Subcutaneous abdominal adipose tissue (tissue), 5 donors: Measurements from ENCODE around the gene RNU6-8.

Source experiments
- H3K27ac ChIP-seq: one replicate; pipeline ENCODE4 v1.7.0; 2013; ENCODE audit warnings: low read depth, mild to moderate bottlenecking, inconsistent platforms, low read length, moderate library complexity
- H3K27me3 ChIP-seq, 5 donors: one replicate each; pipeline ENCODE4 v1.7.0; 2013; ENCODE audit warnings: low read length in 5 of 5, inconsistent platforms in 1 of 5; ENCODE audit not compliant: control insufficient read depth in 5 of 5, insufficient read depth in 4 of 5
- H3K36me3 ChIP-seq, 5 donors: one replicate each; pipeline ENCODE4 v1.7.0; 2013; ENCODE audit warnings: low read length in 5 of 5; ENCODE audit not compliant: control insufficient read depth in 5 of 5, insufficient read depth in 5 of 5
- H3K4me1 ChIP-seq, 5 donors: one replicate each; pipeline ENCODE4 v1.7.0; 2013; ENCODE audit warnings: low read length in 5 of 5, mild to moderate bottlenecking in 3 of 5, moderate library complexity in 1 of 5; ENCODE audit not compliant: control insufficient read depth in 5 of 5, insufficient read depth in 5 of 5
- H3K4me3 ChIP-seq, 5 donors: one replicate each; pipeline ENCODE4 v1.7.0; 2013; ENCODE audit warnings: low read length in 5 of 5, low read depth in 1 of 5
- H3K9ac ChIP-seq, 5 donors: one replicate each; pipeline ENCODE4 v1.7.0; 2013; ENCODE audit warnings: low read length in 5 of 5, mild to moderate bottlenecking in 4 of 5, moderate library complexity in 3 of 5
- H3K9me3 ChIP-seq, 5 donors: one replicate each; pipeline ENCODE4 v1.7.0; 2013; ENCODE audit warnings: low read length in 5 of 5; ENCODE audit not compliant: control insufficient read depth in 5 of 5
- donor health status: healthy.
- donor health status: healthy.
- donor health status: healthy.
- donor health status: healthy.
- donor health status: healthy.

The RNU6-8 gene

DNA sequence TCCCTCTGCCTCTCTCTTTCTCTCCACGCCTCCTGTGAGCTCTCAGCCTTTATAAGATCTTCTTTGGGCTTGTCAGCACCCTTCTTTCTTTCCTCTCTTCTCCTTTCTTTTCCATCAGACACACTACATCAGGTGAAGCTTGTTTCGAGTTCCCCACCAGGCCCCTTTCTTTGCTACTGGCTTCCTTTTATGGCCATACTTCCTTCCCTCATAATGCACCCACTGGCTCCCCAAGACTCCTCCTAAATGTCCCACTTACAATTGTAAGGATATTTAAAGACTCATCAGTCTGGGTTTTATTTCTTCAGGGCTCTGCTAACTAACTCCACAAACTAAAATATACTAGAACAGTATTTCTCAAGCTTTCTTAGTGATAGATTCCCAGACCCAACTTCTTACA lies 3.5 kb upstream of the RNU6-8 start:
- no peaks in the 10 kb centered on the region for H3K36me3 ChIP-seq
- peaks cover 3 to 28% (median 25%) of the 10 kb centered on the region in 5 donors for H3K4me1 ChIP-seq
- no peaks in the 10 kb centered on the region for H3K27me3 ChIP-seq
- H3K9me3 ChIP-seq = no peaks in the 10 kb centered on the region
- no peak overlapping the region for H3K9ac ChIP-seq
- no peak overlapping the region for H3K27ac ChIP-seq
- H3K4me3 ChIP-seq = no peak overlapping the region

DNA sequence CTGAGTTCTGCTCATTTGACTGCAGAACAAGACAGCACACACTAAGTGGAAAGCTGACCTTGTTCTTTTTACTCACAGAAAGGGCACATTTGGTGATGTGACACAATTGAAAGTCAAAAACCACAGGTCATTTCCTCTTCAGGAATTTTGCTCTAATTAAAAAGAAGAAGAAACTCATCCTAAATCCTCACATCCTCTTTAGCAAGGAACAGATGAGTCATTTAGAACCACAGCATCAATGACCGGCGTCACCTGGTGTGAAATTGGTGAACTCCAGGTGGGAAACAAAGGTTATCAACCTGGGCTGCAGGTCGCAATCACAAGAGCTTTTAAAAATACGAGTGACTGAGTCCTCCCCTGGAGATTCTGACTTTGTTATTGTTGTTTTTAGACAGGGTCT lies 2.9 kb upstream of the RNU6-8 start:
- H3K4me1 ChIP-seq = peaks cover 3 to 33% (median 30%) of the 10 kb centered on the region in 5 donors
- no peaks in the 10 kb centered on the region for H3K27me3 ChIP-seq
- no peak overlapping the region for H3K4me3 ChIP-seq
- no peak overlapping the region for H3K9ac ChIP-seq
- no peaks in the 10 kb centered on the region for H3K36me3 ChIP-seq
- no peaks in the 10 kb centered on the region for H3K9me3 ChIP-seq
- H3K27ac ChIP-seq = no peak overlapping the region

DNA sequence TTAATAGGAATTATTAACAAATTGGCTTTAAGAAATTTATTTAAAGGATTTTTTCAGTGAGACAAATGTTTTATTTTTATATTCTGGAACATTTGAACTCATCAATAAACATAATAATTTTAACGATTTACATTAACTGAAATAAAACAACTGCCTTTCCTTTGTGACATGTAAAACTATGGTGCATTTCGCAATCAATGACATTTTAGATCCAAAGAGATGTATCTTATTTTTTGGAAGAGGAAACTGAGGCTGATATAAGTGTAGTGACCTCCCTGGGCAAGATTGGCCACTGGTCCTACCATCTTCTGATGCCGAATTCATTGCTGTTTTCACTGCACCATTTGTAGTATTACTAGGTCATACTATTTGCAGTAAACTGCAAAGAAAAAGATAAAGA lies 2.5 kb upstream of the RNU6-8 start:
- Histone ChIP-seq H3K27ac (no peak overlapping the region), H3K9me3 (no peaks in the 10 kb centered on the region), H3K36me3 (no peaks in the 10 kb centered on the region), H3K4me1 (peaks cover 3 to 38% (median 33%) of the 10 kb centered on the region in 5 donors), H3K4me3 (no peak overlapping the region), H3K9ac (no peak overlapping the region), H3K27me3 (no peaks in the 10 kb centered on the region)

DNA sequence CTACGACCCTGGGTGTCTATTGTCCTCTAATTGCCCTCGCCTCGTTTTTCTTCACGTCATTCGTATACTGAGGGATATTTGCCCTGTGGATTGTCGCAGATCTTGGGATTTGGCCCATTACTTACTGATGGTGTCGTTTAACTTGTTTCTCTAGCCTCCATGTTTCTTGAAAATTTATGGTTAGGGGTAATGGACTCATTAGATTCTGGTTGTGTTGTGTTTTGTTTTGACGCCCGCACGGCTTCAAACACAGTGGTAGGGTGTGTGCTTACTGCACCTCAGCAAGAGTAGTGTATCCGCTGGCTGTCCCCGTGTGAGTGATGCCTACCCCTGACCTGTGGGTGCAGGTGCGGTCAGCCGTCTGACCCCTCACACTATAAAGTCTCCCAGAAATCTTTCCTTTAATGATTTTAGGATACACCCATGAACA lies 874 bp upstream of the RNU6-8 start:
- peaks cover 3 to 38% (median 33%) of the 10 kb centered on the region in 5 donors for H3K4me1 ChIP-seq
- no peaks in the 10 kb centered on the region for H3K9me3 ChIP-seq
- peak overlapping the region; percentile 11 to 90 (median 84) for H3K9ac ChIP-seq
- no peaks in the 10 kb centered on the region for H3K36me3 ChIP-seq
- no peak overlapping the region for H3K27ac ChIP-seq
- peak overlapping the region; percentile 77 to 98 (median 96) for H3K4me3 ChIP-seq
- H3K27me3 ChIP-seq = no peaks in the 10 kb centered on the region

DNA sequence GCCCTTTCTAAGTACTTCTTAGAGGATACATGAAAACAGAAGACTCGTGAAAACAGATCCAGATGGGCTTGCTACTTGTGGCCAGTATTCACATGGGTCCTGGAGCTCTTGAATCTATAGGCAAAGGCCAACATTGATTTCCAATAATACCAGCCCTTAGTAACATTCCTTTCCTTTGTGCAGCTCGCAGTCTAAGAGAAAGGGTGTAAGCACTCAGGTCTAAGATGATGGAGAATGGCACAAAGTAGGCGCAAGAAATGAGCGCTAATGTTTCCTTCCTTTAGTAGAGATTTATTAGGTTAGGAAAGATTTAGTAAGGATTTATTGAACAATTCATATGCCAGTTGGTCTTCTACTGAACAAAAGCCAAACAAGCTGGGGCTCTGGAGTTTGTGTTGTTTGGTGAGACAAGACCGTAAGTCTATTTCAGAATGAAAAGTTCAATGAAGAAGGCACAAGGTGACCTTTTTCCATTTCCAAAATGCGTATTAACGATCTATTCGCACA lies 525 bp downstream of the RNU6-8 start:
- H3K36me3 ChIP-seq = no peaks in the 10 kb centered on the region
- H3K9me3 ChIP-seq = no peaks in the 10 kb centered on the region
- no peaks in the 10 kb centered on the region for H3K27me3 ChIP-seq
- H3K4me3 ChIP-seq = peak overlapping the region; percentile 87 to 98 (median 96)
- H3K9ac ChIP-seq = peak overlapping the region; percentile 12 to 90 (median 84)
- peak overlapping the region; percentile 79 for H3K27ac ChIP-seq
- H3K4me1 ChIP-seq = peaks cover 3 to 38% (median 33%) of the 10 kb centered on the region in 5 donors

DNA sequence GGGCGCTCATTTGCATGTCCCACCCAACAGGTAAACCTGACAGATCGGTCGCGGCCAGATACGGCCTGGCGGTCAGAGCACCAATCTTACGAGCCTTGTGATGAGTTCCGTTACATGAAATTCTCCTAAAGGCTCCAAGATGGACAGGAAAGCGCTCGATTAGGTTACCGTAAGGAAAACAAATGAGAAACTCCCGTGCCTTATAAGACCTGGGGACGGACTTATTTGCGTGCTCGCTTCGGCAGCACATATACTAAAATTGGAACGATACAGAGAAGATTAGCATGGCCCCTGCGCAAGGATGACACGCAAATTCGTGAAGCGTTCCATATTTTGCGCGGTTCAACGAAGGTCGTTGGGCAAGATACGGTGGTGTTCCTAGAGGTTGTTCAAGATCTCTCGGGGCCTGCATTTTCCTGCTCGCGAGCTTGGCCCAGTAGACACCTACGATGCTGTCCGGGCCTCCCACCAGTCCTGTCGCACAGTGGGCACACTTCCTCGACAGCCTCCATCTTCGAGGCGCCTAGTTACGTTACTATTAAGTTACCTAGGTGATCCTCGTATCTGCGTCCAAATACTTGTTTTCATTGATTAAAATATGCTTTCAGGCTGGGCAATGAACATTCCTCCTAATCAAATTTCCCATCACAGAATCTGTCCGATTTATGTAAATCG lies 1.1 kb downstream of the RNU6-8 start, which contains the start of gene RNU6-7:
Gene RNU6-7, plus strand, starts transcription at position 230 of the 675 bp plus-strand sequence.
- H3K9ac ChIP-seq = peak within 1 kb of the TSS; percentile 12 to 90 (median 84)
- no peaks in the 10 kb centered on the region for H3K9me3 ChIP-seq
- no peaks in the 10 kb centered on the region for H3K27me3 ChIP-seq
- peak within 1 kb of the TSS; percentile 79 for H3K27ac ChIP-seq
- no peaks in the 10 kb centered on the region for H3K36me3 ChIP-seq
- H3K4me3 ChIP-seq = peak within 1 kb of the TSS; percentile 92 to 98 (median 96)
- H3K4me1 ChIP-seq = peaks cover 3 to 38% (median 33%) of the 10 kb centered on the region in 5 donors

DNA sequence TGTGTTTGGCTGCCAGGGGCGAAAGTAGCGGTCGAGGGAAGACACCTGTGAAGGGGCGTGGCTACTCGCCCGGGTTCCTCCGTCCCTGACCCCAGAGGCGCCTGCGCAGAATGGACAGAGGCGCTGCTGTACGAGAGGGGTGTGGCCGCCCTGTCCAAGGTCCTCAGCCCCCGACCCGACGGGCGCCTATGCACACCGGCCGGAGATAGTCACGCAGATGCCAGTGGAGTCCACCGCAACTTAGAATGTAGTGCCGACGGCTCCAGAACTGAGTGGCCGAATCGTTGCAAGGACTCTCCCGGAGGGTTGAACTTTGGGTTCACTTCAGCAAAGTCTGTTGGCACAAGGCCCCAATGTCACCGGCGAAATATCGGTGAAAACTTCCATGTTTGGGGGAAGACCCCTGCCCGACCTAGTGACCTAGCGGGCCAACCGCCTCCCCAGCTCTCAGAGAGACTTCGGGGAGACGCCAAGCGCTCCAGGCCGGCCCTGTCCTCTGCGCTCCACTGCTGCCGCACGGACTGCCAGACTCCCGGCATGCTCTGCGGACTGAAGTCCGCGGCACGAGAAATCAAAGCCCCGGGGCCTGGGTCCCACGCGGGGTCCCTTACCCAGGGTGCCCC lies 1.8 kb downstream of the RNU6-8 start:
- Histone ChIP-seq H3K9me3 (no peaks in the 10 kb centered on the region), H3K9ac (peak overlapping the region in 4 of 5 donors; percentile 64 to 90 (median 81)), H3K27ac (peak overlapping the region; percentile 79), H3K36me3 (no peaks in the 10 kb centered on the region), H3K27me3 (no peaks in the 10 kb centered on the region), H3K4me3 (peak overlapping the region; percentile 92 to 98 (median 96)), H3K4me1 (peaks cover 3 to 38% (median 33%) of the 10 kb centered on the region in 5 donors)

DNA sequence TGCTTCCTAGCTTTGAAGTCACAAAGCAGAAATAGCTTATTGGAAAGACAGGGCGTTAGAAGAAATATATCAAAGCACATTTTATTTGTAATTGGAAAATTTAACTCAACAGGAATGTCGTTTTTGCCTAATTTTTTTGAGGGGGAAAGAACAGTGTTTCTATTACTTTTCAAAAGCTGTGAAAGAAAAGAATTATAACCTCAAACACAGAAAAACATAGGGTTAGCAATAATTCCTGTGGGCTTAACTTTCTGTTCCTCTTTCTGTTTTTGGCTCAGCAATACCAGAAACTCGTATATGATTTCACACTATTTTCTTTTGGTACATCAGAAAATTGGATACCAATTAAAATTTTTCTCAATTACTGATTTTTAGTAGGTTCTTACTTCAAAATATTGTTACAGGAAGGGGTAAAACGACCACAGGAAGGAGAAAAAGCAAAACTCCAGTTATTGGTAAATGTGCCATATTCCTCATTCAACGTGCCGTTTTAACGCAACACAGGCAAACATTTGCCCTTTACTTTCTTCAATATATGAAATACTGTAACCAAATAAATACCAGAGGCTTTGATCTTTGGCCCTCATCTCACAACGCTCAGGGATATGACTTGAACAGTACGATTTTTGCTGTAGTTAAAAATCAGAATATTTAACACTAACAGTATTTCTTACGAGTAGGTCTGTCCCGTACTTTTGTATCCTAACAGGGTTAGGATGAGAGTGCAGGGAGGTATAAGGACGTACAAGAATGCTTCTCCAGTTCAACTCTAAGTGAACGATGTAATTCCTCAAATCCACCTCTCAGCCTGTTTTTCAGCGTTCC lies 2.5 kb downstream of the RNU6-8 start:
- no peak overlapping the region for H3K27ac ChIP-seq
- peak overlapping the region in 4 of 5 donors; percentile 6 to 90 (median 72) for H3K9ac ChIP-seq
- no peaks in the 10 kb centered on the region for H3K9me3 ChIP-seq
- H3K36me3 ChIP-seq = no peaks in the 10 kb centered on the region
- no peaks in the 10 kb centered on the region for H3K27me3 ChIP-seq
- peaks cover 3 to 38% (median 33%) of the 10 kb centered on the region in 5 donors for H3K4me1 ChIP-seq
- H3K4me3 ChIP-seq = peak overlapping the region; percentile 92 to 98 (median 96)

DNA sequence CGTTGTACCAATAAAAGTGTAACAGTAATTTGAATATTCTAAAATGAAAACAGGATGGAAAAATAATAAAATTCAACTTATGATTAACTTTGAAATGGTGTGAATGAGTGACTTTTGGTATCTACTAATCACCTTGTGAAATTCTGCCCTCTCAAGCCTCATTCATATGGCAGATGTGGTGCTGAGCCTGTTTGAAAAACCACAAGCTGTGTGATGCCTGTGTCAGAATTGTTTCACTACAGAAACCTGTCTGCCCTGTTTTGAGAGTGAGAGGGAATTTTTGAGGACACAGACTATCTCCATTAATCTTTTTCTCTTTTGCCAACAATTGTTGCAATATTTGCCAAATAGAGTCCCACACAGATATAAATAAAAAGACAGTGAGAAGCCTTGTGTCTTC lies 5.2 kb downstream of the RNU6-8 start:
- H3K27me3 ChIP-seq = no peaks in the 10 kb centered on the region
- no peak overlapping the region for H3K9ac ChIP-seq
- H3K4me1 ChIP-seq = peaks cover 0 to 24% (median 21%) of the 10 kb centered on the region in 5 donors
- H3K36me3 ChIP-seq = no peaks in the 10 kb centered on the region
- H3K4me3 ChIP-seq = no peak overlapping the region
- no peak overlapping the region for H3K27ac ChIP-seq
- no peaks in the 10 kb centered on the region for H3K9me3 ChIP-seq
